Stimulated activated CD8-positive, alpha-beta memory T cell treated with anti-CD3 and anti-CD28 coated beads, Interleukin-4, amount 100 ng/mL, for 1 hour (primary cell): ENCODE data around the gene PGA5.

Experiments used
- DNase-seq, 2 donors: peaks; one replicate each; pipeline ENCODE4 v3.0.0-alpha.2; 2020; ENCODE audit warnings: low read depth in 2 of 2, low spot score in 1 of 2

Gene PGA5

DNA sequence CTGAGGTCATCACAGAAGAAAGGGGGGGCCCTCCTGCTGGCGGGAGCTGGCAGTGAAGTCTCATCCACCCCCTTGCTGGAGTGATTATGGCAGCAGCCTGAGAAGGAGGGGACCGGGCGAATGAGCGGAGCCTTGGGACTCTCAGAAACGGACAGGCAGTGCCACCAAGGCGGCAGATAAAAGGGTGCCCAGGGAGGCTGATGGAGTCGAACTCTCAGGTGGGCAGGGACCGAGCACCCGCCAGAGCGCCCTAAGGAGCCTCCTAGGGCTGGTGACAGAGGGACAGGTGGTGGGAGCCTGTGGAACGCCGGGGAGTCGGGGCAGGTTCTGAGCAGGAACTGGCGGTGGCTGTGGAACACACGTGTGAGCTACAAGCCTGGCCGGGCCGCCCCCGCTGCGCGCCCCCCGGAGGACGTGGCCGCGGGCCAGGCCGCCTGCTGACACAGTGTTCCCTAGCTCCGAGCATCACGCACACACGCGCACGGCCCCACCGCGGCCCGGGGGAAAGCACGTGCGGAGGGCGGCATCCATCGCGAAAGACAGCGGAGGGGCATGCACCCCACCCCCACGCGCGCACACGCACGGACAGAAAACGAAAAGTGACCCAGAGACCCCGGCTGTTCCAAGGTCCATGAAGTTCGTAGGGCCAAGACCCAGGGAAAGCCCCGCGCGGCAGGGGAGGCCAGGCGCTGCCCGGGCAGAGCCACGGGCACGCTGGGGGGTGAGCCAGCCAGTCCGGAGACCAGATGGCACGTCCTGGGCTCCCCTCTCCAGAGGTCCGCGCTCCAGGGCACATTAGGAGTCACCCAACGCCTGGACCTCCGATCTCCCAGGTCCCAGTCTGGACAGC is 53.1 kb downstream of the PGA5 start:
- no peak for DNase-seq

DNA sequence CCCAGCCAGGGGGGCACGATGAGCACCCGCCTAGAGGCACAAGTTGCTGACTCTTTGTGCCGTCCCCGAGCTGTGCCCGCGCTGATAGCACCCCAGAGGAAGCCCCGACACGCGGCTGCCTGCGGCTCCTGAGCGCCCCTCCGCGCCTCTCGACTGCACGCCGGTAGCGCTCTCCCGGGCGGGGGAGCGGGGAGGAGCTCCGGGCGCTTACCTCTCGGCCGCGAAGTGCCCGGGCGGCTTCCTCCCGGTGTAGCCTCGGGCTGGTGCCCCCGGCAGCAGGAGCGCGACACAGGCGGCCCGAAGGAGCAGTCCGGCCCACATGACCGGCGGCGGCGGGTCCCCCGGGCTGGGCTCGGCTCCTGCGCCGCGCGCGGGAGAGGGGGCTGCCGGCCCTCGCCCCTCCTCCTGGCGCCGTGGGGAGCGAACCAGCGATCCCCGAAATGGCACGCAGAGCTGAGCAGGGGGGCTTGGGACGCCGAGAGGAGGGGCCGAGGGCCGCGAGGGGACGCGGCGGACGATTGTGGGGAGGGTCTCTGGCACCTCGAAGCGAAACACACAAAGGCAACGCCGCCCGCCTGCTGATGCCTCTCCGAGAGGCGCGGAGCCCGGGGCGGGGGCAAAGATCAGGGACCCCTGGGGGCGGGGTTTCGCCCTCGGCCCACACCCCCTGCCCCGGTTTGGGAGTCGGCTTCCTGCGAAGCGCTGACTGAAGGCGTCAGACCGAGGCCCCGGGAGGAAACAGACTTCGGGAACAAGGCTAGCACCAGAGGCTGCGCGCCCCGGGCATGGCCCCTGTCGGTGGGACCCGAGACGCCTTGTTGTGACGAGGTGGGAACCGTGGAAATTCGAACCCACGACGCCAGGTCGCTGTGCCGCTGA is 54.0 kb downstream of the PGA5 start, which contains the start of gene VWCE:
Gene VWCE (minus strand): TSS at position 600 of the 879 bp plus-strand sequence. CDS start 279 bp downstream, at position 321.
- DNase-seq: peak in 1 of 2 donors; percentile 27

DNA sequence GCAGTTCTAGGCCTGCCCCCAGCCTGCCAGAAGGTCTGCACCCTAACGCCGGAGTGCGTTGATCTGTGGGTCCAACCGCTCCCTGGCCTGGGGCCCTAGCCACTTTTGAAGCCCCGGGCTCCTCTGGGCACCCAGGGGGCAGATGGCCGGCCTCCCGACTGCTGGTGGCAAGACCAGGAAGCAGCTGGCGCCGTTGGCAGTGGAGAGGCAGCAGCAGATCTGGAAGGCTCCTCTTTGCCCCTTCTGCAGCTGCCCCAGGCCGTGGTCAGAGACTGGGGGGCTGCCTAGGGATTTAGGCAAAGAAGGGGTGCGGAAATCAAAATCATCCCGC is 54.6 kb downstream of the PGA5 start:
- no peak for DNase-seq

DNA sequence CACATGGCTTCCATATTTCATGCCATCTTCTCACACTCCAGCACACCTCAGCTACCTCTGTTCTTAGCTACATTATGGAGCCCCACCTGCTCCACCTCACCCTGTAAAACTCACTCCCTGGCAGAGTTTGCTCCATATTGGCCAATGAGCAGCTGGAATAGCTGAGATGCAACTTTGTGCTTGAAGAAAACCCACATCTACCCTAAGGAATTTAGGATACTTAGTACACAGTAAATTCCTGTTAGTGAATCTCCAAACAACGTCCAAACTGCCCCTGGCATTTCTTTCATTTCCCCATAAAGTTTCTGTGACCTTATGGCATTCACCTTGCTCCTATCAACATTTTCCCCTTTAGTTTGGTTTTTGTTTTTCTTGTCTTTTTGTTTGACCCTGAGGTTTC is 56.4 kb downstream of the PGA5 start:
- DNase-seq: no peak

DNA sequence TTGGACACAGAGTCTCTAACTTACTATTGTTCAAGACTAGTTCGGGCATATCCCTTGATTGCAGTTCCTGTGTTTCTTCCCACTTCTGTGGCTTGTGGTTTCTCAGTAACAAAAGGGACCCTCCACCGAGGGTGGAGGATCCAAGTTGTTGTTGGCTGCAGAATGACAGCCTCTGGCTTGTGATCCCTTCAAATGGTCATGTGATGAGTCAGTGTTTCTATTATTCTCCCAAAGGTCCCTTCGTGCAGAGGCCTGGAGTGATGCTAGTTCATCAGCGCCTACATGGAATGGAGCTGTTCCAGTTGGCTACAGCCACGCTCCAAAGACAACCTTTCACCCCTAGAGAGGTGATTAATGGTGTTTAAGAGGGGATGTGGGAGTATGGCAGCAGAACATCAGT is 56.8 kb downstream of the PGA5 start:
- no peak for DNase-seq

- no peak for DNase-seq
Measured at GRCh38 chr11:61298663-61299244, 57.8 kb downstream of the PGA5 start.
